Measurements from ENCODE around the gene MAN1A1. TPM values are rescaled to one million over a fixed set of nuclear protein-coding genes. Genes with fewer than 3 reads are reported as not detected.

The MAN1A1 gene
- total RNA-seq, 1 donor from 2014 or later = 75.5 TPM

- no peak for DNase-seq (ENCODE audit: low spot score in 2 of 2)
- Histone ChIP-seq H3K4me3 (no peak overlapping the region), H3K9me3 (no peaks in the 10 kb centered on the region), H3K4me1 (peaks cover 0 to 20% of the 10 kb centered on the region in 2 donors), H3K36me3 (no peaks in the 10 kb centered on the region), H3K27me3 (no peaks in the 10 kb centered on the region), H3K27ac (no peak overlapping the region)
- intact Hi-C loops (cut with DNase I) = no loop called here
- TF ChIP-seq, protein P1, sequence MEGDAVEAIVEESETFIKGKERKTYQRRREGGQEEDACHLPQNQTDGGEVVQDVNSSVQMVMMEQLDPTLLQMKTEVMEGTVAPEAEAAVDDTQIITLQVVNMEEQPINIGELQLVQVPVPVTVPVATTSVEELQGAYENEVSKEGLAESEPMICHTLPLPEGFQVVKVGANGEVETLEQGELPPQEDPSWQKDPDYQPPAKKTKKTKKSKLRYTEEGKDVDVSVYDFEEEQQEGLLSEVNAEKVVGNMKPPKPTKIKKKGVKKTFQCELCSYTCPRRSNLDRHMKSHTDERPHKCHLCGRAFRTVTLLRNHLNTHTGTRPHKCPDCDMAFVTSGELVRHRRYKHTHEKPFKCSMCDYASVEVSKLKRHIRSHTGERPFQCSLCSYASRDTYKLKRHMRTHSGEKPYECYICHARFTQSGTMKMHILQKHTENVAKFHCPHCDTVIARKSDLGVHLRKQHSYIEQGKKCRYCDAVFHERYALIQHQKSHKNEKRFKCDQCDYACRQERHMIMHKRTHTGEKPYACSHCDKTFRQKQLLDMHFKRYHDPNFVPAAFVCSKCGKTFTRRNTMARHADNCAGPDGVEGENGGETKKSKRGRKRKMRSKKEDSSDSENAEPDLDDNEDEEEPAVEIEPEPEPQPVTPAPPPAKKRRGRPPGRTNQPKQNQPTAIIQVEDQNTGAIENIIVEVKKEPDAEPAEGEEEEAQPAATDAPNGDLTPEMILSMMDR (IDR thresholded peaks at IDR 0.05) = no peak
Observed at GRCh38 chr6:119342430-119342829, 7.1 kb downstream of the MAN1A1 start.

- no peaks in the 10 kb centered on the region for H3K27me3 ChIP-seq
- no peaks in the 10 kb centered on the region for H3K9me3 ChIP-seq
- no peak overlapping the region for H3K4me3 ChIP-seq
- intact Hi-C loops (cut with DNase I) = no loop called here
- peak overlapping the region in 1 of 2 donors; percentile 36 for H3K27ac ChIP-seq
- no peaks in the 10 kb centered on the region for H3K36me3 ChIP-seq
- no peak for DNase-seq (ENCODE audit: low spot score in 2 of 2)
- peaks cover 0 to 15% of the 10 kb centered on the region in 2 donors for H3K4me1 ChIP-seq
- TF ChIP-seq, protein P1 (IDR thresholded peaks at IDR 0.05) = no peak
Observed at GRCh38 chr6:119340796-119341487, 8.6 kb downstream of the MAN1A1 start.

GRCh38 chr6:119339941-119340456 is 9.6 kb downstream of the MAN1A1 start:
- DNase-seq (ENCODE audit: low spot score in 2 of 2) = no peak
- Histone ChIP-seq H3K36me3 (no peaks in the 10 kb centered on the region), H3K9me3 (no peaks in the 10 kb centered on the region), H3K27ac (peak overlapping the region in 1 of 2 donors; percentile 21), H3K4me3 (no peak overlapping the region), H3K27me3 (no peaks in the 10 kb centered on the region), H3K4me1 (peaks cover 0 to 15% of the 10 kb centered on the region in 2 donors)
- TF ChIP-seq, protein P1 (IDR thresholded peaks at IDR 0.05) = no peak
- intact Hi-C loops (cut with DNase I) = no loop called here

GRCh38 chr6:119337762-119338161 is 11.8 kb downstream of the MAN1A1 start:
- no peaks in the 10 kb centered on the region for H3K36me3 ChIP-seq
- no peaks in the 10 kb centered on the region for H3K27me3 ChIP-seq
- no peak for DNase-seq (ENCODE audit: low spot score in 2 of 2)
- no peak overlapping the region for H3K4me3 ChIP-seq
- intact Hi-C loops (cut with DNase I) = no loop called here
- peaks cover 0 to 20% of the 10 kb centered on the region in 2 donors for H3K4me1 ChIP-seq
- H3K9me3 ChIP-seq = no peaks in the 10 kb centered on the region
- no peak overlapping the region for H3K27ac ChIP-seq
- TF ChIP-seq, protein P1 (IDR thresholded peaks at IDR 0.05) = no peak

- TF ChIP-seq, protein P1 (IDR thresholded peaks at IDR 0.05) = no peak
- H3K27me3 ChIP-seq = no peaks in the 10 kb centered on the region
- peaks cover 0 to 20% of the 10 kb centered on the region in 2 donors for H3K4me1 ChIP-seq
- H3K9me3 ChIP-seq = no peaks in the 10 kb centered on the region
- H3K36me3 ChIP-seq = no peaks in the 10 kb centered on the region
- intact Hi-C loops (cut with DNase I) = no loop called here
- no peak overlapping the region for H3K27ac ChIP-seq
- H3K4me3 ChIP-seq = no peak overlapping the region
- DNase-seq (ENCODE audit: low spot score in 2 of 2) = no peak
Observed at GRCh38 chr6:119337252-119337651, 12.3 kb downstream of the MAN1A1 start.
